HCT116 (cell line): Measurements from ENCODE around the gene KIF26B. TPM values are rescaled to one million over a fixed set of nuclear protein-coding genes. Genes with fewer than 3 reads are reported as not detected.

Experiments used
- ATAC-seq: fragments of 200-7000 bp; cut with Tn5 transposase; 2 replicates; pipeline ENCODE4 v1.9.1; 2020; ENCODE audit warnings: mild to moderate bottlenecking, moderate library complexity
- BruUV-seq: library from RNA; stranded (reverse); fragments of 400-500 nt; replicated peaks from 2 replicates; lab custom pipeline; 2021; lab: Mats Ljungman, UMichigan
- CTCF ChIA-PET: fragments of 300-600 bp; sonication (Branson Sonifier 250); formaldehyde crosslinking; loops from one replicate; lab custom pipeline; 2021; ENCODE audit warnings: antibody characterized with exemption; lab: Charles Lee
- POLR2A ChIA-PET: fragments of 300-600, 350-600 bp; sonication (Branson Sonifier 250); formaldehyde crosslinking; loops from one replicate; lab custom pipeline; 2021; ENCODE audit warnings: antibody characterized with exemption; lab: Charles Lee
- RAD21 ChIA-PET, 2 experiments: fragments of 300-600 bp; sonication (Branson Sonifier 250); formaldehyde crosslinking; loops; one replicate each; lab custom pipeline; 2023; ENCODE audit warnings: low total read pairs in 2 of 2; ENCODE audit not compliant: uncharacterized antibody in 2 of 2, unreplicated experiment in 2 of 2, low non-redundant PET in 1 of 2; lab: Charles Lee
- DNase-seq: peaks from one replicate; pipeline ENCODE4 v3.0.0-alpha.2; 2010; ENCODE audit warnings: low read depth, low spot score
- H2AFZ ChIP-seq: fragments of 200-600 bp; shearing (Covaris generic), sonication (generic); 2 replicates; pipeline ENCODE4 v1.6.1; 2017; ENCODE audit warnings: low read depth, mixed run types, mixed read lengths, antibody characterized with exemption, low read length; ENCODE audit not compliant: poor library complexity, severe bottlenecking
- H3K27ac ChIP-seq: 2 replicates; pipeline ENCODE4 v1.5.1; 2012; ENCODE audit warnings: low read depth, low read length
- H3K27me3 ChIP-seq: fragments of 200-600 bp; sonication (generic); 2 replicates; pipeline ENCODE4 v1.6.1; 2016; ENCODE audit warnings: mixed run types, low read length, mixed read lengths; ENCODE audit not compliant: insufficient read depth
- H3K36me3 ChIP-seq, 2 experiments: fragments of 200-500 bp in 1 of 2; fragments of 200-600 bp in 1 of 2; sonication (Bioruptor generic) in 1 of 2; sonication (generic) in 1 of 2; 2 replicates each; pipeline versions ENCODE4 v1.5.1 to v1.6.1; 2014 to 2016; ENCODE audit warnings: low read length in 2 of 2, inconsistent platforms in 1 of 2, mixed read lengths in 1 of 2, mixed run types in 1 of 2; ENCODE audit not compliant: insufficient read depth in 2 of 2, control insufficient read depth in 1 of 2
- H3K4me1 ChIP-seq, 2 experiments: fragments of 200-600 bp in 1 of 2; sonication (generic) in 1 of 2; 2 replicates each; pipeline versions ENCODE4 v1.5.1 to v1.6.1; 2012 to 2017; ENCODE audit warnings: low read length in 2 of 2, inconsistent platforms in 1 of 2, mild to moderate bottlenecking in 1 of 2, mixed read lengths in 1 of 2, mixed run types in 1 of 2, moderate library complexity in 1 of 2; ENCODE audit not compliant: insufficient read depth in 2 of 2, control insufficient read depth in 1 of 2
- H3K4me2 ChIP-seq: fragments of 200-600 bp; sonication (generic); 2 replicates; pipeline ENCODE4 v1.6.1; 2017; ENCODE audit warnings: mixed run types, low read length, mixed read lengths
- H3K4me3 ChIP-seq, 2 experiments: fragments of 200-600 bp in 1 of 2; sonication (generic) in 1 of 2; replicated peaks in 1 of 2; 2 replicates each; pipeline ENCODE4 v1.5.1; 2011 to 2016; ENCODE audit warnings: low read length in 2 of 2, control low read depth in 1 of 2, low read depth in 1 of 2, mild to moderate bottlenecking in 1 of 2, mixed read lengths in 1 of 2, mixed run types in 1 of 2
- H3K79me2 ChIP-seq: fragments of 200-600 bp; sonication (generic); 2 replicates; pipeline ENCODE4 v1.6.1; 2017; ENCODE audit warnings: mild to moderate bottlenecking, mixed run types, low read length, moderate library complexity, mixed read lengths; ENCODE audit not compliant: insufficient read depth
- H3K9ac ChIP-seq: fragments of 200-600 bp; sonication (generic); 2 replicates; pipeline ENCODE4 v1.6.1; 2016; ENCODE audit warnings: low read length, mixed read lengths
- H3K9me2 ChIP-seq: fragments of 200-600 bp; sonication (generic), shearing (Covaris generic); 2 replicates; pipeline ENCODE4 v1.6.1; 2017; ENCODE audit warnings: mixed run types, mild to moderate bottlenecking, moderate library complexity; ENCODE audit not compliant: insufficient read depth
- H3K9me3 ChIP-seq, 2 experiments: fragments of 200-500 bp in 1 of 2; fragments of 200-600 bp in 1 of 2; sonication (Bioruptor generic) in 1 of 2; sonication (generic) in 1 of 2; 2 replicates each; pipeline ENCODE4 v1.6.1; 2014 to 2017; ENCODE audit warnings: low read length in 2 of 2, mixed read lengths in 2 of 2, inconsistent platforms in 1 of 2, low read depth in 1 of 2, mild to moderate bottlenecking in 1 of 2, mixed run types in 1 of 2, moderate library complexity in 1 of 2; ENCODE audit not compliant: control insufficient read depth in 1 of 2, insufficient read depth in 1 of 2
- H4K20me1 ChIP-seq: fragments of 200-600 bp; sonication (generic), shearing (Covaris generic); 2 replicates; pipeline ENCODE4 v1.6.1; 2017; ENCODE audit warnings: mixed run types, mild to moderate bottlenecking, moderate library complexity; ENCODE audit not compliant: insufficient read depth
- CEBPB ChIP-seq: IDR thresholded peaks from 2 replicates; pipeline ENCODE4 v1.6.1; 2012; ENCODE audit warnings: low read depth
- EZH2 ChIP-seq: fragments of 200-600 bp; sonication (generic); IDR thresholded peaks from 2 replicates; pipeline ENCODE4 v1.6.1; 2017; ENCODE audit warnings: antibody characterized with exemption, mixed run types
- FOSL1 ChIP-seq: IDR thresholded peaks from 2 replicates; pipeline ENCODE4 v1.6.1; 2012; ENCODE audit warnings: low read depth
- JUND ChIP-seq: IDR thresholded peaks from 2 replicates; pipeline ENCODE4 v1.6.1; 2012
- POLR2A ChIP-seq: IDR thresholded peaks from 2 replicates; pipeline ENCODE4 v1.7.0; 2011; ENCODE audit warnings: borderline replicate concordance; ENCODE audit not compliant: insufficient read depth, insufficient read length; ENCODE audit errors: extremely low read depth
- RAD21 ChIP-seq: IDR thresholded peaks from 2 replicates; pipeline ENCODE4 v1.6.1; 2012; ENCODE audit warnings: low read depth, mild to moderate bottlenecking
- SIN3A ChIP-seq: IDR thresholded peaks from 2 replicates; pipeline ENCODE4 v1.6.1; 2012; ENCODE audit warnings: low read depth
- SP1 ChIP-seq: IDR thresholded peaks from 2 replicates; pipeline ENCODE4 v1.6.1; 2012; ENCODE audit warnings: low read depth
- SRF ChIP-seq: IDR thresholded peaks from 2 replicates; pipeline ENCODE4 v1.6.1; 2012; ENCODE audit warnings: low read depth
- TCF7L2 ChIP-seq: IDR thresholded peaks from 2 replicates; pipeline ENCODE4 v1.7.0; 2011; ENCODE audit warnings: borderline replicate concordance, inconsistent platforms; ENCODE audit not compliant: insufficient read depth, insufficient read length; ENCODE audit errors: extremely low read depth
- ZFX ChIP-seq: fragments of 450-650 bp; IDR thresholded peaks from 2 replicates; pipeline ENCODE4 v1.6.1; 2017
- ZNF274 ChIP-seq: fragments of 200-500 bp; sonication (Bioruptor generic); IDR thresholded peaks from 2 replicates; pipeline ENCODE4 v1.6.1; 2014; ENCODE audit warnings: mild to moderate bottlenecking, low read depth, low read length, inconsistent platforms
- intact Hi-C: fragments of 100-400 bp; cut with micrococcal nuclease; formaldehyde crosslinking; loops from 2 replicates; pipeline ENCODE4 v1.10.0; 2022
- total RNA-seq: library from RNA; stranded (reverse); gene quantifications from one replicate; pipeline ENCODE4 v1.2.1, GENCODE V29; 2021; ENCODE audit not compliant: unreplicated experiment
- TF ChIP-seq, protein P1 (sequence below): IDR thresholded peaks from 2 replicates; pipeline ENCODE4 v1.6.1; 2011; ENCODE audit warnings: mild to moderate bottlenecking, low read length, moderate library complexity; ENCODE audit not compliant: insufficient replicate concordance; ENCODE audit errors: extremely low read depth
- TF ChIP-seq, protein P2 (sequence below): IDR thresholded peaks from 2 replicates; pipeline ENCODE4 v1.6.1; 2012

The KIF26B gene
- total RNA-seq, 1 experiment from 2014 or later, result 0.49 TPM

DNA sequence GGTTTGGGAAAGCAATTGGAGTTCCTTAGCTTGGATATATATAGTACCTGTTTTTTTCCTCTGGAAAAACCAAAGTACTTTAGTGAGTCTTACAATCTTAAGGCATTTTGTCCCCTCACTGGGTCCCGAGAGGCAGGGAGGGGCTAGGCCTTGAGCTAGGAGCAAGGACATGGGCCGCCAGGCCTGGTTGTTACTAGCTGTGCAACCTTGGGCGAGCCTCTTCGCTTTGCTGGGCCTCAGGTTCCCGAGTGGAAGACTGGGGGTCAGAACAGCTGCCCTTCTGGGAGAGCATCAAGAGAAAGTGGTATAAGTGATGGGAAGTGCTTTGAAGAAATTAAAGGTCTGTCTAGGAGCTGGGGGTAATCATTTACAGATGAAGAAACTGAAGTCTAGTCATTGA lies 553.2 kb downstream of the KIF26B start:
- POLR2A ChIA-PET, result no interaction called here

More for the DNA sequence above, 553.2 kb downstream of the KIF26B start:
- CTCF ChIA-PET, result no interaction called here
- Histone ChIP-seq H3K36me3 (no peaks in the 10 kb centered on the region), H3K9ac (no peak overlapping the region), H3K27ac (no peak overlapping the region), H3K9me2 (no peaks in the 10 kb centered on the region), H4K20me1 (no peaks in the 10 kb centered on the region), H3K9me3 (no peaks in the 10 kb centered on the region), H3K4me3 (no peak overlapping the region), H2AFZ (no peak overlapping the region), H3K4me1 (peaks cover 3 to 6% of the 10 kb centered on the region in 2 experiments; a peak in 2 of 4 replicates), H3K27me3 (0 out of 2 replicates have a peak, but pooled peaks cover 7% of the 10 kb centered on the region), H3K4me2 (no peak overlapping the region), H3K79me2 (no peaks in the 10 kb centered on the region)
- intact Hi-C loops, result no loop called here
- no peak for DNase-seq
- no peak for ATAC-seq
- RAD21 ChIA-PET, result no interaction called here
- TF ChIP-seq TCF7L2 (no peak), ZNF274 (no peak), CEBPB (no peak), ZFX (no peak), FOSL1 (no peak), SIN3A (no peak), SRF (no peak), POLR2A (no peak), RAD21 (no peak), JUND (no peak), EZH2 (no peak), SP1 (no peak)
- TF ChIP-seq, protein P1, sequence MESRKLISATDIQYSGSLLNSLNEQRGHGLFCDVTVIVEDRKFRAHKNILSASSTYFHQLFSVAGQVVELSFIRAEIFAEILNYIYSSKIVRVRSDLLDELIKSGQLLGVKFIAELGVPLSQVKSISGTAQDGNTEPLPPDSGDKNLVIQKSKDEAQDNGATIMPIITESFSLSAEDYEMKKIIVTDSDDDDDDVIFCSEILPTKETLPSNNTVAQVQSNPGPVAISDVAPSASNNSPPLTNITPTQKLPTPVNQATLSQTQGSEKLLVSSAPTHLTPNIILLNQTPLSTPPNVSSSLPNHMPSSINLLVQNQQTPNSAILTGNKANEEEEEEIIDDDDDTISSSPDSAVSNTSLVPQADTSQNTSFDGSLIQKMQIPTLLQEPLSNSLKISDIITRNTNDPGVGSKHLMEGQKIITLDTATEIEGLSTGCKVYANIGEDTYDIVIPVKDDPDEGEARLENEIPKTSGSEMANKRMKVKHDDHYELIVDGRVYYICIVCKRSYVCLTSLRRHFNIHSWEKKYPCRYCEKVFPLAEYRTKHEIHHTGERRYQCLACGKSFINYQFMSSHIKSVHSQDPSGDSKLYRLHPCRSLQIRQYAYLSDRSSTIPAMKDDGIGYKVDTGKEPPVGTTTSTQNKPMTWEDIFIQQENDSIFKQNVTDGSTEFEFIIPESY, result no peak
- TF ChIP-seq, protein P2, sequence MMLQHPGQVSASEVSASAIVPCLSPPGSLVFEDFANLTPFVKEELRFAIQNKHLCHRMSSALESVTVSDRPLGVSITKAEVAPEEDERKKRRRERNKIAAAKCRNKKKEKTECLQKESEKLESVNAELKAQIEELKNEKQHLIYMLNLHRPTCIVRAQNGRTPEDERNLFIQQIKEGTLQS, result no peak
- BruUV-seq, result no TSS peak
